Measurements from ENCODE around the gene HYI. TPM values are rescaled to one million over a fixed set of nuclear protein-coding genes. Genes with fewer than 3 reads are reported as not detected.

HYI gene
- total RNA-seq, 1 donor: 24.0 TPM

DNA sequence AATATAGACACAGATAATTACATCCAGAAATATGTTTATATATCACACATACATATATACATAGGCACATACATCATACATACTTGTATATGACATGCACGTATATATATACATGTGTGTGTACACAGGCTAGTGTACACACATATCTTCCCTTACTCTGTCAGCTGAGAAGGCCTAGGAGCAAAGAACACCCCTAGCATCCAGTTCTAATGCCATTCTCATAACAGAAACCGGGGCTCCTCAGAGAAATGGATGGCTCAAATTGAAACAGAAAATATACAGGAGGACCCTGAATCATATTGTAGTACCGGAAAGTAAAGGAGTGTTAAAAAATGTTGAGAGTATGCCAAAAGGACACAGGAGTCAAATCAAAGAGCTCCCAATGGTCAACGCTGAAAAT is 19.7 kb upstream of the HYI start:
- TF ChIP-seq, protein P1, sequence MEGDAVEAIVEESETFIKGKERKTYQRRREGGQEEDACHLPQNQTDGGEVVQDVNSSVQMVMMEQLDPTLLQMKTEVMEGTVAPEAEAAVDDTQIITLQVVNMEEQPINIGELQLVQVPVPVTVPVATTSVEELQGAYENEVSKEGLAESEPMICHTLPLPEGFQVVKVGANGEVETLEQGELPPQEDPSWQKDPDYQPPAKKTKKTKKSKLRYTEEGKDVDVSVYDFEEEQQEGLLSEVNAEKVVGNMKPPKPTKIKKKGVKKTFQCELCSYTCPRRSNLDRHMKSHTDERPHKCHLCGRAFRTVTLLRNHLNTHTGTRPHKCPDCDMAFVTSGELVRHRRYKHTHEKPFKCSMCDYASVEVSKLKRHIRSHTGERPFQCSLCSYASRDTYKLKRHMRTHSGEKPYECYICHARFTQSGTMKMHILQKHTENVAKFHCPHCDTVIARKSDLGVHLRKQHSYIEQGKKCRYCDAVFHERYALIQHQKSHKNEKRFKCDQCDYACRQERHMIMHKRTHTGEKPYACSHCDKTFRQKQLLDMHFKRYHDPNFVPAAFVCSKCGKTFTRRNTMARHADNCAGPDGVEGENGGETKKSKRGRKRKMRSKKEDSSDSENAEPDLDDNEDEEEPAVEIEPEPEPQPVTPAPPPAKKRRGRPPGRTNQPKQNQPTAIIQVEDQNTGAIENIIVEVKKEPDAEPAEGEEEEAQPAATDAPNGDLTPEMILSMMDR (IDR thresholded peaks at IDR 0.05; ENCODE audit: insufficient read depth, low read length): no peak
- no peak for DNase-seq (ENCODE audit: low read depth)

DNA sequence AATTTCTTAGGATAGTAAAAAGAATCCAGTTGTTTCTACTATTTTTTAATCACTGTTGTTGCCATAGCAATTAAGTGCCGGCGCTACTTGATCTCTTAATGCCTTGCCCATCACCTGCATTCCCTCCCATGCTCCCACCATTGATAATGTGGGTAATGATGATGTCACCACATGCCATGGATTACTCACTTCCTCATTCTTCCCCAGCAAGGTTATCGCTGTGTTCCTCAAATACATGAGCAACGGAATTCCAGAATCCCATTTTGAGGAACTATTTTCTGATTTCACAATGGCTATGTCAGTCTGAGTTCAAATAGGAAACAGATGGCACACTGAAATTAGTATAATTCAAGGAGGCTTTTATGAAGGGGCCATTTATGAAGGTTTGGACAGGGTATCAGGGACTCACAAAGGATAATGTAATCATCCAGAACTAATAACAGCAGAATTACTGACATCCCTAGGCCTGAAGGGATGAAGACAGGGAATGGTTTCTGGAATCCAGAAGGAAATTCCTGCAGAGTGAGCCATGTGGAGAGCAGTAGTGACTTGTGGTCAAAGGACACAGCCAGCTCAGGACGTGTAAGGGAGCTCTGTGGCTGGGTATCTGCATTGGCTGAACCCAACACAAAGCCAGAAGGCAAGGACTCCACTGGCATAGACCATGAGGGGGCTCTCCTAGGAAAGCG is 18.9 kb upstream of the HYI start:
- H3K4me3 ChIP-seq (ENCODE audit: low read depth, low read length): peak overlapping the region; percentile 17
- peak; percentile 97 for DNase-seq (ENCODE audit: low read depth)

More for the DNA sequence above, 19.7 kb upstream of the HYI start:
- no peak overlapping the region for H3K4me3 ChIP-seq (ENCODE audit: low read depth, low read length)

DNA sequence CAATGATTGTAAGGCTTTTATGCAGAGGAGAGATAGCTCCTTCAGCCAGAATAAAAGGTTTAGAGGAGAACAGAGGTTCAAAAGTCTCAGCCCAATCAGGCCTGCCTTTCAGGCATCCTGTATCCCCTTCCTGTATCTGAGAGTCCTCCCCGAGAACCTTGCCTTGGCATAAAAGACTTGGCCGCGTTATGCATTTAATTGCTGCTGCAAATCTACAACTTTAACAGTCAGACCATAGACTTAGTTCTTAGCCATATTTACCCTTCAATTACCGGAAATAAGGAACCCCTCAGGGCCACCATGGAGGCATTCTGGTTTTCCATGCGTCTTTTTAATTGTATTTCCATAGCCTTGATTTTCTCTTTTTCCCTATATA is 18.3 kb upstream of the HYI start:
- H3K4me3 ChIP-seq (ENCODE audit: low read depth, low read length): no peak overlapping the region
- TF ChIP-seq, protein P1 (IDR thresholded peaks at IDR 0.05; ENCODE audit: insufficient read depth, low read length): no peak
- no peak for DNase-seq (ENCODE audit: low read depth)

DNA sequence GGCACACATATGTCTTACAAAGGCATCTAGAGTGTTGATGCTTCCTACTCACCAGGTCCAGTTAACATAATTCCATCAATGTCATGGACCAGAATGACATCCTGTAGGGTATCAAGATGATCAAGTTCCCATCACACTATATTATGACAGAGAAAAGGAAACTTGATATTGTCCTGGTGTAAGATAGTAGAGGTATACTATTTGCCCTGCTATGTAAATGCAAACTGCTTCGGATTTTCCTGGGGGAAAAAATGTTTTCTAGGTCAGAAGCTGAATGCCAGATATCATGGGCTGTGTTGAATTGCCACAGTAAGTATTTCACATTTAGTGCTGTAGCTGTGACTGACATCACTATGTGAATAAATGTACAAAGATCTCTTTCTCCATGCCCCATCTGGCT is 16.2 kb upstream of the HYI start:
- DNase-seq (ENCODE audit: low read depth): no peak
- TF ChIP-seq, protein P1 (IDR thresholded peaks at IDR 0.05; ENCODE audit: insufficient read depth, low read length): no peak
- H3K4me3 ChIP-seq (ENCODE audit: low read depth, low read length): no peak overlapping the region

DNA sequence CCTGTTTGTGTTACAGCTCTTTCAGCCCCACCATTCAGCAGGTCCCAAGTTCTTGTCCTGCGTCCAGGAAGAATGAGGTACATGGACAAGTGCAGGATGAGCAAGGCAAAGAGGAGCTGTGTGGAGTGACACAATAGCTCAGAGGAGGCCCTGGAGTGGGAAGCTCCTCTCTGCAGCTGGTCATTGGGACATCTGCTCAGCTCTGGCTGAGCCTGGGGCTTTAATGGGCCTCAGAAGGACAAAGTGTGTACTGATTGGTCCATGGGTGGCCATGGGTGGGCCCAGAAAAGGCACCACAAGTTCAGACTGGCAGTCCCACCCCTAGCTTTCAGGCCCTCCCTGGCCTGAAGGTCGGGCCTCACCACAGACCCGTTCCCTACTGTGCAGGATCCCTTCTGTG is 14.7 kb upstream of the HYI start:
- no peak overlapping the region for H3K4me3 ChIP-seq (ENCODE audit: low read depth, low read length)
- TF ChIP-seq, protein P1 (IDR thresholded peaks at IDR 0.05; ENCODE audit: insufficient read depth, low read length): no peak
- no peak for DNase-seq (ENCODE audit: low read depth)

DNA sequence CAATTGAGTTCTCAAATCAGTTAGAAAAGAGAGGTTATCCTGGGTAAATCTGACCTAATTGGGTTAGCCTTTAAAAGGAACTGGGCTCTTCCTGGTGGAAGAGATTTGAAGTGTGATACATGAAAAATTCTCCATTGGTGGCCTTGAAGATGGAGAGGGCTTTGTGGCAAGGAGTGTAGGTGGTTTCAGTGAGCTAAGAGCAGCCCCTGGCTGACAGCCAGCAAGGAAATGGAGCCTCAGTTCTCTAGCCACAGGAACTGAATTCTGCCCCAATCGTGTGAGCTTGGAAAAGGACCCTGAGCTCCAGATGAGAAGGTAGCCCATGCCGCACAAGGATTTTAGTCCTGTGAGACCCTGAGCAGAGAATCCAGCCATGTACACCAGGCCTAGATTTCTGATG is 12.7 kb upstream of the HYI start:
- H3K4me3 ChIP-seq (ENCODE audit: low read depth, low read length): no peak overlapping the region
- no peak for DNase-seq (ENCODE audit: low read depth)
- TF ChIP-seq, protein P1 (IDR thresholded peaks at IDR 0.05; ENCODE audit: insufficient read depth, low read length): no peak

DNA sequence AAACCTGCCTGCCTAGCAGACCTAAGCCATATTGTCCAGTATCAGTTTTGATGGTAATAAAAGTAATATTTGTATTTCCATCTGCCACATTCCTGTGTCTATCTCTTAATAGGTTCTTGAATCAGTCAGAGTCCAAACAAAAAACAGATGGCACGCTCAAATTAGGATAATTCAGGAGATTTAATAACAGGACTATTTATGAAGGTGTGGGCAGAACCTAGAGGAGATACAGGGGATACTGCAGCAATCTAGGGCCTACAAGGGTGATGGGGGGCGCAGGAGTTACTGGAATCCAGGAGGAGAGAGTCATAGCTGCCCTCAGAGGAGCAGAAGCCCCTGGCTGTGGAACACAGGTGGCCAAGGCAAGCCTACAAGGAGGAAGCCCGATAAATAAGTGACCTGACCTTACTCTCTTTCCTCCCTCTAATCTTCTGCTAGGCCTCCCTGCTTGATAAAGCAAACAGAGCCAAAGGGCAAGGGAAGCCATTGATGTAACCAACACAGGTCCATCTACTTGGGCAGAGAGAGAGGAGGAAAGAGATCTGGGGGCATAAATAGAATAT is 11.9 kb upstream of the HYI start:
- TF ChIP-seq, protein P1 (IDR thresholded peaks at IDR 0.05; ENCODE audit: insufficient read depth, low read length): no peak
- no peak overlapping the region for H3K4me3 ChIP-seq (ENCODE audit: low read depth, low read length)
- DNase-seq (ENCODE audit: low read depth): no peak
